C4-2B (cell line): ENCODE data around the gene LDLR.
"Not testable (repeated sequence)": the region's sequence is repeated elsewhere in the genome, so short reads cannot be mapped to it uniquely, and the experiment has no call there.

Experiments
- H3K27ac ChIP-seq: fragments of 450-650 bp; 2 replicates; pipeline ENCODE4 v1.5.1; 2017
- CTCF ChIP-seq: fragments of 450-650 bp; conservative IDR thresholded peaks from 2 replicates; pipeline ENCODE4 v1.5.1; 2017; ENCODE audit warnings: mild to moderate bottlenecking
- ZFX ChIP-seq: fragments of 450-650 bp; IDR thresholded peaks from 2 replicates; pipeline ENCODE4 v1.6.1; 2017

Gene LDLR

GRCh38 chr19:11175920-11176319 is 86.7 kb downstream of the LDLR start:
- H3K27ac ChIP-seq = no peak overlapping the region
- TF ChIP-seq CTCF = no peak
- no peak for TF ChIP-seq ZFX

GRCh38 chr19:11176466-11177193 is 87.4 kb downstream of the LDLR start:
- H3K27ac ChIP-seq = no peak overlapping the region
- TF ChIP-seq ZFX = no peak
- TF ChIP-seq CTCF = no peak

- no peak for TF ChIP-seq CTCF
- TF ChIP-seq ZFX = no peak
- no peak overlapping the region for H3K27ac ChIP-seq
These were observed 88.3 kb downstream of the LDLR start for GRCh38 chr19:11177592-11177991.

- H3K27ac ChIP-seq = not testable (repeated sequence)
These were observed 89.8 kb downstream of the LDLR start for GRCh38 chr19:11179145-11179465.

- H3K27ac ChIP-seq = no peak overlapping the region
- no peak for TF ChIP-seq ZFX
- no peak for TF ChIP-seq CTCF
These were observed 90.5 kb downstream of the LDLR start for GRCh38 chr19:11179716-11180297.

- no peak overlapping the region for H3K27ac ChIP-seq
- TF ChIP-seq ZFX (no peak), CTCF (no peak)
These were observed 91.1 kb downstream of the LDLR start for GRCh38 chr19:11180346-11180745.

GRCh38 chr19:11180975-11181374 is 91.7 kb downstream of the LDLR start:
- H3K27ac ChIP-seq = not testable (repeated sequence)

- TF ChIP-seq ZFX = no peak
- no peak for TF ChIP-seq CTCF
- no peak overlapping the region for H3K27ac ChIP-seq
These were observed 92.2 kb downstream of the LDLR start for GRCh38 chr19:11181488-11181887.
